Activated CD8-positive, alpha-beta memory T cell treated with anti-CD3 and anti-CD28 coated beads, Interleukin-2, amount 50 U/mL, for 4 hours (primary cell): Measurements from ENCODE around the gene EXD3.
A peak's percentile ranks its signal among the peaks of the same experiment; 100 is the strongest.
"Not testable (repeated sequence)": the region's sequence is repeated elsewhere in the genome, so short reads cannot be mapped to it uniquely, and the experiment has no call there.

Source experiments
- DNase-seq: peaks from one replicate; pipeline ENCODE4 v3.0.0-alpha.2; 2020

Gene EXD3, protein sequence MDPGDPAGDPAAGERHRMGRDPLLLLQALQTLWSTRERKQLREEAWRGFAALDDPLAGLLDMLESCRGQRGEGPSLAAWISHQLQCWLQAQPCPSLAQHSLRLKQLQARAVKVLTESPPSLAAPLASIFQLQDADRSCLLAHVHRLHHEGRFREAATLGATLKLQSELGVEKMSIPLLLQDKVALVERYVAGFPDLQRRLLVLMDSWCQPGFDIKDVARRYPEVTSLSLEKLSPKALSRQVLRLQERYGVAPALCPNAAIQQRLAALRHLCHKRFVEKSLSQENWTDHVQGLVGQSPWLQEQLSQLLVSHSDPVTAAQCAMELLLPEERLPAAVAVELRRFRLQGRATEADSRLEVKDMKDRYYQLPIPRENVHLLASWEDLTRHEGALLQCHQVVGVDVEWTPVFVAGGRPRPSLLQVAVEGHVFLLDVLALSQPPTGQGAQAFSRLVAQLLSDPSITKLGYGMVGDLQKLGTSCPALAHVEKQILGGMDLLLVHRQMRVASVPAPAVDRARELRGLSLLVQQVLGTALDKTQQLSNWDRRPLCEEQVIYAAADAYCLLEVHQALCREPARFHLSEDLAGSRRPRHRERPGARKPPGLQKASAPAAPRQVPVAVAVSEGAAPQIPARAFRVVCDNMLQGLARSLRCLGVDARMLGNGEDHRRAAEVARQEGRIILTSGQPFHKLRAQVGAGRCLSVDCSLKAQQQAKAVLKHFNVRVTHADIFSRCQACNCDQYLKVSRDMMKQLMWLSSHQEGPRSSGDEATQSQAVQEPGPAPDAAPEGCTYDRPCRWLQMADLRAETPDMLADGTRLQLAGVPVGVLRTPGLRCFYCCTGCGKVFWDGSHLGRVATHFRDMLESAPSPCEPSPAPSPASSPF

DNA sequence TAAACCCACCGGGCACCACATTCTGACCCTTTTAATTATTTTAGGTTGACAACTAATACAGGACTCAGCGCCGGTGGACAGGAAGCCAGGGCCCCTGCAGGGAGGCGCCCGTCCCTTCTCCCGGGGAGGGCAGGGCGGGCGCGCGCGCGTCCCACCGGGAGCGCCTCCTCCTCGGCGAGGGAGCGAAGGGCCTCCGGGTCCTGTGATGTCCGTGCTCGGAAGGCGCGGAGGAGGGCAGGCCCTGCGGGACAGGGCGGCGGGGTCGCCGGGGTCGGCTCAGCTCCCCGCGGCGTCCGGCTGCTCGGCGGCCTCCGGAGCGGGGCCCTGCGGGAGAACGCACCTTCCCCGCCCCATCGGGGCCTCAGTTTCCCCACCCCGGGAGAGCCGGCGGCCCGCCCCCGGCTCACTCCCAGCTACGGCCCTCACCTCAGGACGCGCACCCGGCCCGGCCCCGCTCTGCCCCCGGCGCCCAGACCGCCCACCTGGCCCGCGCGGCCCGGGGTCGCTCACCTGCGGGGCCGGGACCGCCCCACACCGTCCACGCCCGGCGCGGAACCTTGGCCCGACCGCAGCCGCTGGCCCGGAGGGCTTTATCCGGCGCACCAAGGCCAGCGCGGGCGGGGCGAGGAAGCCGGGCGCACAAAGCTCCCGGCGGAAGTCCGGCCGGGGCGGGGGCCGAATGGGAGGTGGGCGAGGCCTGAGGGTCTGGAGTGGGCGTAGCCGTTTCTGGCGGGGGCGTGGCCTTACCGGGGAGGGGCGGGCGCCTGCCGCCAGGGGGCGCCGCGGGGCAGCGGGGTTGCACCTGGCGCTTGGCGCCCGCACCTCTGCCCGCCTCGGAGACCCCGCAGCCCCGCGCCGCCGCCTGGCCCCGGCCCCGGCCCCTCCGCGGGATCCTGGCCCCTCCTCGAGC lies at the start of gene EXD3, which contains the start of gene NOXA1:
Gene EXD3, minus strand, starts transcription at position 559 of the 910 bp plus-strand sequence. CDS start 27,805 bp downstream, outside the sequence.
Gene NOXA1, plus strand, starts transcription at position 790 of the 910 bp plus-strand sequence. CDS start 137 bp downstream, outside the sequence.
- peak; percentile 90 for DNase-seq

DNA sequence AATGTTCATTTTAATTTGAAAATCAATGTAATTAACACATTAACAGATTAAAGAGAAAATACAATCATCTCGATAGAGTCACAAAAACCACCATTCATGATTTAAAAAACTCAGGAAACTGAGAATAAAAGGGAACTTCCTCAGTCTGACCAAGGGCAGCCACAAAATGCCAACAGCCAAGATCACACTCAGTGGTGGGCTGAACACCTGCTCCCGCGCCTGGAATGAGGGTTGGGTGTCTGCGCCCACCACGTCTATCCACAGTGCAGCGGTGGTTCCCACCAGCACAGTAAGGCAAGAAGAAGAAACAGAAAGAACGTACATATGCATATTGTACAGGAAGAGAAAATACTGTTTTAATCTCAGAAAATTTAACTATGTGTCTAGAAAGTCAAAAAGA lies 47.8 kb upstream of the EXD3 start:
- no peak for DNase-seq

DNA sequence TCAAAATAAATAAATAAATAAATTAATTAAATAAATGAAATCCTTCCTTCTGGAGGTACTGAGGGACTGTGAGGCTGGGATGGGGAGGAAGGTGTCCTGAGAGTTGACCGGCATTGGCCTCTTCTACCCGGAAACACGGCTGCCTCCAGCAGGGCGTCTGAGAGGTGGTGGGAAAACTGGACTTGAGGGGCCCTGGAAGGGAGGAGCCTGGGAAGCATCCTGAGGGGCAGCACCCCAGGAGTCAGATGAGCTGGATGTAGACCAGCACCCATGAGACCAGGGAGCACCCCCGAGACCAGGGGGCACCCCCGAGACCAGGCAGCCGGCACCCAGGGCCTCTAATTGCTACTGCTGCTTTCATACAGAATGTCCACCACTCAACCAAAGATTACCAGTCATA lies 44.9 kb upstream of the EXD3 start:
- no peak for DNase-seq

DNA sequence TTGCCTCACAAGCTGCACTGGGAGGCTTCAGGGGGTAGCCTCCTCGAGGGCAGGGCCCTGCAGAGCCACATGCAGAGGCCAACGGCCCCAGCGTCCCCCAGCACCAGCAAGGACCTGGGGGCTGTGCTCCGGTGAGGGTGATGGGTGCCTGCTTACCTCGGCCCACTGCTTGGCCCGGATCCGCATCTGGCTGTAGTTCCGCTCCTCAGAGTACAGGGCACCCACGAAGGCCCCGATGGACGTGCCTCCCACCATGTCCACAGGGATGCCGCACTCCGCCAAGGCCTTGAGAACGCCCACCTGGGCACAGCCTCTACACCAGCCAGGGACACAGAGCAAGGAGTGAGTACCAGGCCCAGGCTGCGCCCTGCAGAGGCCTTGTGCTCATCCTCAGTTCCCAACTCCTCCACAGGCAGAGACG lies 44.2 kb upstream of the EXD3 start:
- DNase-seq: no peak

DNA sequence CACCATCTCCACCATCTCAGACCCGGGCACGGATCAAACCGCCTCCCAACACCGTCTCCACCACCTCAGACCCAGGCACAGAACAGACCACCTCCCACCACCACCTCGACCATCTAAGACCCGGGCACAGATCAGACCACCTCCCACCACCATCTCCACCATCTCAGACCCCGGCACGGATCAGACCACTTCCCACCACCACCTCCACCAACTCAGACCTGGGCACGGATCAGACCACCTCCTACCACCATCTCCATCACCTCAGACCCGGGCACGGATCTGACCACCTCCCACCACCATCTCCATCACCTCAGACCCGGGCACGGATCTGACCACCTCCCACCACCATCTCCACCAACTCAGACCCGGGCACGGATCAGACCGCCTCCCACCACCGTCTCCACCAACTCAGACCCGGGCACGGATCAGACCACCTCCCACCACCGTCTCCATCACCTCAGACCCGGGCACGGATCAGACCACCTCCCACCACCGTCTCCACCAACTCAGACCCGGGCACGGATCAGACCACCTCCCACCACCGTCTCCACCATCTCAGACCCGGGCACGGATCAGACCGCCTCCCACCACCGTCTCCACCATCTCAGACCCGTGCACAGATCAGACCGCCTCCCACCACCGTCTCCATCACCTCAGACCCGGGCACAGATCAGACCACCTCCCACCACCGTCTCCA lies 43.6 kb upstream of the EXD3 start:
- not testable (repeated sequence) for DNase-seq

DNA sequence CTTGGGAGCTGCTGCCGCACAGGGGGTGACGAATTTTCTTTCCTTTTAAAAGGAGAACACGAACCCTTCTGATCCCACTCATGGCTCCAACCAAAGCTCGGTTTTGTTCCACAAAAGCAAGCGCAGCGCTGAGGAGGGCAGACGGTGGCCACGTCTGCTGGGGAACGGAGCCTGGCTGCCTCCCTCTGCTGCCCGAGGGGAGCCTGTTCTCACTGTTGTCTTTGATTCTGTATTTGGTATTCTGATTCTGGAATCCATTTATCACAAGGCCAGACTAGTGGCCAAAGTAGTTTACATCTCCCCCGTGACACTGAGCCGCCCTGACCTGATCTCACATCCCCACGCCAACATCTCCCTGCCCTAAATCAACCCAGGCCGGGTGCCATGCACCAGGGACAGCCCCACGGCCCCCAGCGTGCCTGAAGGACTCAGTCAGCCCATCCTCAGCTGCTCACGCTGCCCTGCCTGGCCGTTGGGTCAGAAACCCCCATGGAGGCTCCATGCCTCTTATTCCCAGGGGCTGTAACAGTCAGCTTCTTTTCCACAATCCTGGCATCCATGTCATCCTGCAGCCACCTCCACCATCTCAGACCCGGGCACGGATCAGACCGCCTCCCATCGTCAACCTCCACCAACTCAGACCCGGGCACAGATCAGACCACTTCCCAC lies 42.9 kb upstream of the EXD3 start:
- DNase-seq: no peak

DNA sequence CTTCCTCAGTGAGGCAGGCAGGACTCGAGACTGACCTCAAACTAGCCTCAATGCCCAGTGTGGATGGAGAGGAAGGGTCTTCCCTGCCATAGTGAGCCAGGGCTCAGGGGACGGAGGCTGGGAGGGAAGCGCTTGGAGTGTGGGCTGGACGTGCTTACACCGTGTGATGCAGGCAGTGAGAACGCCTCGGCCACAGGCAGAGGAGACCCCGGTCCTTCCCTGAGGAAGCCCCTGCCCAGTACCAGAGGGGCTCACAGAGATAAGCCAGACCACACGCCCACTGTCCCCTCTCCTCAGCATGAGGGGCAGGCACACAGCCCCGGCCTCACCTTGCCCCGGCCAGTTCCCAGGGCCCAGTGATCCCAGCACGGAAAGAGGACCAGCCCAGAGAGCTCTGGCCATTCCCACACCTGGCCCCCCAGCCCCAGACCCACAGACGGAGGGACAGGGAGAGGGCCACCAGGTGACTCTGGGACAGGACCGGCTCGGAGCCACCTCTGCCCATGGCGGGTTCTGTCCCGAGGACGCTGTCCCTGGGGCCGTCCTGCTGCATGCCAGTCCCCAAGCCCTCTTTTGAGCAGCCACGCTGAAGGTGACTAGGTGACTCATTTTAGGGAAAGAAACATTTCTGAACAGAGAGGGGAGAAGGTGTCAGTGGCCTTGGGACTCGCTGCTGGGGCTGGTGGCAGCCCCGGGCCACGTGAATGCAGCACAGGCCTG lies 42.2 kb upstream of the EXD3 start:
- DNase-seq: no peak

DNA sequence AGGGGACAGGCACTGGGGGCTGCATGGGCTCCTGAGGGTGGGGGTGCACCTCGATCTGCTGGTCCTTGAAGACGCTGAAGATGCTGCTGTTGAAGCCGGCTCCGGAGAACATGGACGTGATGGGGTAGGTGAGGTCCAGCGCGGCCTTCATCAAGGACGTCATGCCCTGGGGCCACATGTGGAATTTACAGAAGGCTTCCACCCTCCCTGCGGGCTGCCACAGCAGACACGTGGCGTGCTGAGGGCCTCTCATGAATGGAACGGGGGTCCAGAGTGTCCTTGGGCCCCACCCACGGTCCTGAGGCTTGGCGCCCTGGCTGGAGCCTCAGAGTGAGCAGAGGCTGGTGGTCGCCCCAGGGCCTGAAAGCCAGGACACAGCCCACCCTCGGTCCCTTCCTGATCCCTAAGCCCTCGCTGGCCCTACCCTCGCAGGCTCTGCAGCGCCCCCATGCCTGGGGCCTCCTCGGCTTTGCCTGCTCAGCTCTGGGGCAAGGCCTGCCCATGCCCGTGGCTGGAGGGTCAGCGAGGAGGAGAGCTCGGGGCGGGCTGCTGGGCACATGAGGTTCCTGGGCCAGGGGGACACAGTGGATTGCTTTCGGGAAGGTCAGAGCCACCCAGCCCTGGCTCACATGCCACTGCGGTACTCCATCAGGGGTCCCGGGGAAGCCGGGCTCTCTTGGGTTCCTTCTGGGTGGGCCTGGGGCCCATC lies 41.5 kb upstream of the EXD3 start:
- DNase-seq: no peak

DNA sequence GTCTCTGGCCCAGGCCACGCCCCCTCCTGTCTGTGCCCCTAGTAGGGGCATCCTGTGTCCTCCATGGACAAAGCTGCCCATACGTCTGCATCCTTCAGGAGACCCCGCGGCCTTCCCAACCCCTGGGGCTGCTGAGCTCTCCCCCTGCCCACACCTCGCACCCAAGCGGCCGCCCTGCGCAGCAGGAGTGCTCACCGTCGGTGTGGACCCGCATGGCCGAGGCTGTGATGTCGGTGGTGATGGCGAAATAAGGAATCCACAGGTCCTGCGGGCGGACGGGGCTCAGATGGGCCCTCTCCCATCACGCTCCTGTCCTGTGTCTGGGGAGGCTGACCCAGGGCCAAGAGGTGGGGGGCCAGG lies 40.9 kb upstream of the EXD3 start:
- no peak for DNase-seq

DNA sequence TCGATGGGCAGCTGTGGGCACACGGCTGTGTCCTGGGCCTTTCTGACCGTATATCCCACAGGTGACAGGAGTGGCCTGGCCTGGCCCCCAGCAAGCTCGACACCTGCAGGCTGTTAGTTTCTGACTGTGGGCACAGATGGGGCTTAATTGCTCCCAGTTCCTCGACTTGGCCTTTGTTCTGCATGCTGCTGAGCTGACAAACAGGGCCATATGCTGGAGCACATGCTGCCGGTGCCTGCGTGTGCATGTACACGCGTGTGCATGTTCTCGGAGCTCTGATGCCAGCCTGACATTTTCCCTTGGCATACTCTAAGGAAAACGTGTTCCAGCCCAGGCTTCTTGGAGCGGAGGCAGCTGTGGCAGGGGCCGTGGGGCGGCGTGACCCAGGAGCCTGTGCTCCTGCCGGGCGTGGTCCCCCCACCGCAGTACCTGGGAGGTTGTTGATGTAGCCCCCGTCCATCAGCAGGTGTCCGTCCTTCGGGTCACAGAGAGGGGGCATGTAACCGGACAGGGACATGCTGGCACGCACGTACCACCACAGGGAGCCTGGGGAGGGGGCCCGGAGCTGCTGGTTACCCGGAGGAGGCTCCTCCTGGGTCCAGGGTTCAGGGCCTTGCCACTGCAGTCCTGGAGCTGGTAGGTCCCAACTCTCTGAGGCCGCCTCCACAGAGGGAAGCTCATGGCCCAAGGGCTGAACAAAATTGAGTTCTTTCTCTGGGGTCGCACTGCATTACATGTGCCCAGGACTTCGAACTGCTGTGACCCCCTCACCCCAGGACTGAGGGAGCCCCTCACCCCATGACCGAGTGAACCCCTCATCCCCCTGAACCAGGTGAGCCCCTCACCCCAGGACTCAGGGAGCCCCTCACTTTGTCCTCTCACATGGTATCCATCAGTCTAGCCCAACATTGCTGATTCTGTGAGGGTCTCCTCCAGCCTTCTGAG lies 40.3 kb upstream of the EXD3 start:
- no peak for DNase-seq

DNA sequence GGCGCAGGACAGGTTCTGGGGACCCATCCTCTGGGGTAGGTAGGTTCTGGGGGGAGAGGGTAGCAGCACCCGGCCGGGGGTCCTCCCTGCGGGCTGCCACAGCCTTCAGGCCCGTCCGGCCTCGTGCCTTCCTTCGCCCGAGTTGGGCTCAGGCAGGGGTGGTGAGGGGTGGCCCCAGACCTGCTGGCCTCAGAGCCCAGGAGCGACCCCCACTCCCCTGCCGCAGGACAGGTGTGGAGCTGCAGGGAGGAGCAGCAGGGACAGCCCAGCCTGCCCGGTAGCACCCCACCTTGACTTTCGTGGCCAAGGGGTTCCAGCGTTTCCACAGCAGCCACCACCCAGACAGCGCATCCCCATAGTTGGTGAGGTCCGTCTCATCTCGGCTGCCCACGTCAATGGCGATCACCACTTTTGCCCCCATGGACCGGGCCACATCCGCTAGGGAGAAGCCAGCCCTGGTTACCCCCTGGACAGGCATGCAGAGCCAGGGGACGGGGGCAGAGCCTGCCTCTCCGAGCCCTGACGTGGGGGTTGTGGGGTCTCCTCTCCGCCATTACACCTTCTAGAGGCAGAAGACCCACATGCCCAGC lies 39.5 kb upstream of the EXD3 start:
- DNase-seq: no peak

DNA sequence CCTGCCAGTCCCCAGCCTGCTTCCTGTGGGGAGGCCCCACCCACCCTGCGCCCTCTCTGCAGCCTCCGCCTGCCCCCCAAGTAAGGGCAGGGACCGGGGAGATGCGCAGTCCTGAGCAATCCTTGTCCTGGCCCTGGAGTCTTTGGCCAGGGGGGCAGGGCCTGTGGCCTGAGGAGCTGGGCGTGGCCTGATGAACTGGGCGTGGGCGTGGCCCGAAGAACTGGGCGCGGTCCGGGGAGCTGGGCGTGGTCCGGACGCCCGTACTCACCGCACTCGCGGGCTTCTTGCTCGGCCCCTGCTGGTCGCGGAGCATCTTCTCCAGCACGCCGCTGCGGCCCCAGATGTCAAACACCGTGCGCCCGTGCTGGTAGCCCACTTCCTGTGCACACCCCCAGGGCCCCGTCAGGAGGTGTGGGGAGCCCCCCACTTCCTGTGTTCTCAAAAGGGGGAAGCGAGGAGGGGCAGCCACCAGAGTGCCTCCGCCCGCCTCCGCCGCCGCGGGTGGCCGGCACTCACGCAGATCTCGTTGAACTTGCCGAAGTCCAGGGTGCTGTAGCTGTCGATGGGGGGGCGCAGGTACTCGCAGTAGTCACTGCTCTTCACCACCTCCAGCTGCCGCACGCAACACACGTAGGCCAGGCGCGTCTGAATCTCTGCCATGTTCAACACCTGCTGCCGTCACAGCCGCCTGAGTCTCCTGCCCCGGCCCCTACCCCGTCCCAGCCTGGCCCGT lies 38.9 kb upstream of the EXD3 start:
- peak; percentile 75 for DNase-seq

DNA sequence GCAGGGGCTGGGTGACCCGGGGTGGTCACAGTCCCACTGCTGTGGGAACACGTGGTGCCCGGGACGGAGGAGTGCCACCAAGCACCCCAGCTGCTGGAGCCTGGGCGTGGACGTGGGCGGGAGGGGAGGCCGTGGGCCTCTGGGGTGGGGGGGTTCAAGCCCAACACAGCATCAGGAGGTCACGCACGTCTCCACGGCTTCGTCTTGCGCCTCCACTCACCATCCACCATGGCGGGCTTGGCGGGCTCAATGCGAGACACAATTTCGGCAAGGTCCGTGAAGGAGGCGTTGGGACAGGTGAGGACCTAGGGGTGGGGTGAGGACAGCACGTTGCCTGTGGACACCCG lies 38.3 kb upstream of the EXD3 start:
- DNase-seq: no peak

DNA sequence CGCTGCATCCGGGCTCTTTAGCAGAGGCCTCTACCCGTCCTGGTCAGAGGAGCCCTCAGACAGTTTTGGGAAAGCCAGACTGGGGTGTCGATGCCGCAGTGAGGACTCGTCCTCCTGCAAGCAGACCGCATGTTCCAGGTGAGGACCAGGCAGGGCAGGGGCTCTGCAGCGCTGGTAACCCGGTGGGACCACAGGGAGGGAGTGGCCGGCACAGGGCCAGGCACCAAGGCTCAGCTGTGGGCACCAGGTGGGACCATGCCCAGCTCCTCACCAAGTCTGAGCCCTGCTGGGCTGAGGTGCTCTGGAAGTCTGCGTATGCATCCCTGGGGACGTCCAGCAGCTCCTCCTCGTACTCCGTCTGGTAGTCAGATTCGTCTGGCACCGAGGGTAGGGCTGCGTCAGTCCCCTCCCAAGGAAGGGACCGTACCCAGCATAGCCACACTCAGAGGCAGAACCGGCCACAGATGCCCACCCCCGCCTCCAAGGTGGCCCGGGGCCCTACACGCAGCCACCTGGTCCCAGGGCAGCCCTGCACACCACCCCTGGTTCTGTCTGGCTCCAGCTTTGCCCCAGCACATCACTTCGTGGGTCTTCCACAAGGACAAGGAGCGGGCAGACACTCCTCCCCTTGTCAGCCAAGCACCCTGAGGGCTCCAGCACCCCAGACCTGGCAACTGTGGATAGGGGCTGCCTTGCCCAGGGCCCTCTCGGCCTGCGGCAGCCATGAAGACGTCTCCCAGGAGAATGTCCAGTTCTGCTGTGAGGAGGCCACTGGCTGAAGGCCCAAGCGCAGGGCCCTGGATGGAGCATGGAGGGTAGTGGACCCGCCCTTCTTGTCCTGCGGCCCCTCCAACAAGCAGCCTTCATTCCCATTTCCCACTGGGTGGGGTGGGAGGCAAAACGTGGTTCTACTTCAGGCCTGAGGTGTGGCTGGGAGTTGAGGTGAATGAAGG lies 37.7 kb upstream of the EXD3 start:
- DNase-seq: peak; percentile 21

DNA sequence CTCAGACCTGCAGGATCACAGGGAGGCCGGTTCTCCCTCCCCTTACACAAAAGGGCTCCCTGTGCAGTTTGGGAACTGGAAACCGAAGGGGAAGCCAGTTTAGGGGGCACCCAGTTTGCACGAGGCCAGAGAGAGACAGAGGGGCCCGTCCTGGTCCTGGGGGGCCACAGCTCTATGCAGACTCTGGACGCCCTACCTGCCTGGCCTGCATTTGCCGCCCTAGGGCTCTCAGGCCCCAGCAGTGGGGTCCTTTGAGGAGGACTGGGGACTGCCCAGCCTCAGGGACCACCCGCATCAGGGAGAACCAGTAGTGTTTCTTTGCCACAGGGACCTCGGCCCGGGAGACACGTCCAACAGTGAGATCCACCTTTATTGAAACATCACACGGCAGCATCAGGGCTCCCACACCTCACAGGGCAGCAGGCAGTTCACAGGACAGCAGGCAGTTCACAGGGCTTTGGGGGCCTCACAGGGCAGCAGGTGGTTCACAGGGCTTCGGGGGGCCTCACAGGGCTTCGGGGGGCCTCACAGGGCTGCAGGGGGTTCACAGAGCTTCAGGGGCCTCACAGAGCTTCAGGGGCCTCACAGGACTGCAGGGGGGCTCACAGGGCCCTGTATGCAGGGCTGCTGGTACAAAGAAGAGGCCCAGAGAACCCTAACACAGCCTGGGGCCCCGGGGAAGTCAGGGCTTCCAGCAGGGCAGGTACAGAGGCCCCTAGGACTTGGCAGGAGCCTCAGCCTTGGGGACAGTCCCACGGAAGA lies 36.8 kb upstream of the EXD3 start:
- no peak for DNase-seq

DNA sequence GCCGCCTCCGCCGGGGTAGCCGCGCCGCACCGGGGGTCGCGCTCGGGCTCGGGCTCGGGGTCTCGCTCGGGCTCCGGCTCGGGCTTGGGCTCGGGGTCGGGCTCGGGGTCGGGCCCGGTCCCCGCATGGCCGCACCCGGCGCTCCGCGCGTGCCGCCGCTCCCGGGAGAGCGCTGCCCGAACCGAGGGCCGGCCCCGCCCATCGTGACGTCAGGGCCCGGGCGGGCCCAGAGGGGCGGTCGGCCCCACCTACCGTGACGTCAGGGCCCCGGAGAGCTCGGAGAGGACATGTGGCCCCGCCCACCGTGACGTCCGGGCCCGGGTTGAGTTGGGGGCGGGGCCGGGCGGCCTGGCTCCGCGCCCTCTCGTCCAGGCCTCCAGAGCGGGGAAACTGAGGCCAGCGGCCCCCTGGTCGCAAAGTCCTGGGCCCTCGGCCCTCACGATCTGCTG lies 36.2 kb upstream of the EXD3 start, which contains the start of gene NSMF:
Gene NSMF, minus strand, starts transcription at position 183 of the 449 bp plus-strand sequence. CDS start 232 bp downstream, outside the sequence.
- DNase-seq: peak; percentile 95
